Activated CD4-positive, alpha-beta T cell treated with anti-CD3 and anti-CD28 coated beads, Interleukin-2, amount 10 ng/mL, durations not matched to agents 24 days and 14 days (primary cell): ENCODE results near the gene RFWD3. TPM values are rescaled to one million over a fixed set of nuclear protein-coding genes. Genes with fewer than 3 reads are reported as not detected.
"Not testable (repeated sequence)": the region's sequence is repeated elsewhere in the genome, so short reads cannot be mapped to it uniquely, and the experiment has no call there.

Source experiments
- DNase-seq: peaks from one replicate; pipeline ENCODE4 v3.0.0; 2022
- H3K27ac Mint-ChIP-seq: one replicate; pipeline ENCODE4 v1.8.0; 2022; ENCODE audit warnings: mild to moderate bottlenecking, mixed read lengths
- H3K27me3 Mint-ChIP-seq: one replicate; pipeline ENCODE4 v1.8.0; 2022; ENCODE audit warnings: mixed read lengths
- H3K36me3 Mint-ChIP-seq: one replicate; pipeline ENCODE4 v1.8.0; 2022; ENCODE audit warnings: low read depth, mild to moderate bottlenecking, mixed read lengths
- H3K4me1 Mint-ChIP-seq: one replicate; pipeline ENCODE4 v1.8.0; 2021; ENCODE audit warnings: mixed read lengths
- H3K4me3 Mint-ChIP-seq: one replicate; pipeline ENCODE4 v1.8.0; 2022; ENCODE audit warnings: mild to moderate bottlenecking, moderate library complexity, mixed read lengths
- H3K9me3 Mint-ChIP-seq: one replicate; pipeline ENCODE4 v1.8.0; 2021; ENCODE audit warnings: mixed read lengths
- intact Hi-C: fragments of 100-400 bp; cut with micrococcal nuclease; formaldehyde crosslinking; loops from one replicate; pipeline ENCODE4 v1.15.1; 2023
- total RNA-seq: library from RNA; stranded (reverse); gene quantifications from 2 replicates; pipeline ENCODE4 v1.2.3, GENCODE V29; 2022

Gene RFWD3
- total RNA-seq, 1 donor from 2014 or later: 117 TPM

- DNase-seq, H3K27ac Mint-ChIP-seq, intact Hi-C loops, H3K4me3 Mint-ChIP-seq, H3K27me3 Mint-ChIP-seq, H3K9me3 Mint-ChIP-seq: not testable (repeated sequence)
- peaks cover 55% of the 10 kb centered on the region for H3K36me3 Mint-ChIP-seq
- peaks cover 29% of the 10 kb centered on the region for H3K4me1 Mint-ChIP-seq
Measured at GRCh38 chr16:74652883-74653282, 13.8 kb downstream of the RFWD3 start.

DNA sequence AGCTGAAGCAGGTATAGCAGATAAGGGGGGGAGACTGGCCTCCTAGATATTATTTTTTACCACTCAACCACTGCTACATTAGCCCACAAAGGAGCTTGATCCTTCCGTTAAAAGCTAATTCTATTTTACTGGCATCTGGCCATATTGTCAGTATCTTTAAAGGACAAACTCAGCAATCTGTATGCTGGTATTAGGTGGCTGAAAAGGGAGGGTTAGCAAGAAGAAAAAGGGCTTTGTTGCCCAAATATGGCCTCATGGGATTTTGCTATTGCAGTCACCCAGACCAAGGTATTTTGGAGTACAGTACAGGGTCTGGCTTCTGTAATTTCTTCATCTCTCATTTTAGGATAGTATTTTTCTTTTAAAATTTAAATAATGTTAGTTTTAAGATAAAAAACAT, 14.4 kb downstream of the RFWD3 start:
- Mint-ChIP-seq H3K27me3 (no peaks in the 10 kb centered on the region), H3K9me3 (no peaks in the 10 kb centered on the region), H3K4me3 (no peak overlapping the region), H3K36me3 (peaks cover 58% of the 10 kb centered on the region), H3K4me1 (peaks cover 26% of the 10 kb centered on the region), H3K27ac (no peak overlapping the region)
- intact Hi-C loops: no loop called here
- no peak for DNase-seq

GRCh38 chr16:74651841-74652240, 14.8 kb downstream of the RFWD3 start:
- H3K4me3 Mint-ChIP-seq: no peak overlapping the region
- H3K9me3 Mint-ChIP-seq: no peaks in the 10 kb centered on the region
- intact Hi-C loops: no loop called here
- peaks cover 59% of the 10 kb centered on the region for H3K36me3 Mint-ChIP-seq
- peaks cover 23% of the 10 kb centered on the region for H3K4me1 Mint-ChIP-seq
- no peak for DNase-seq
- H3K27me3 Mint-ChIP-seq: no peaks in the 10 kb centered on the region
- H3K27ac Mint-ChIP-seq: peak overlapping the region; percentile 0

- no peaks in the 10 kb centered on the region for H3K9me3 Mint-ChIP-seq
- H3K27ac Mint-ChIP-seq: no peak overlapping the region
- no peak for DNase-seq
- H3K36me3 Mint-ChIP-seq: peaks cover 59% of the 10 kb centered on the region
- no peak overlapping the region for H3K4me3 Mint-ChIP-seq
- H3K27me3 Mint-ChIP-seq: no peaks in the 10 kb centered on the region
- intact Hi-C loops: no loop called here
- peaks cover 22% of the 10 kb centered on the region for H3K4me1 Mint-ChIP-seq
Measured at GRCh38 chr16:74650966-74651567, 15.6 kb downstream of the RFWD3 start.

DNA sequence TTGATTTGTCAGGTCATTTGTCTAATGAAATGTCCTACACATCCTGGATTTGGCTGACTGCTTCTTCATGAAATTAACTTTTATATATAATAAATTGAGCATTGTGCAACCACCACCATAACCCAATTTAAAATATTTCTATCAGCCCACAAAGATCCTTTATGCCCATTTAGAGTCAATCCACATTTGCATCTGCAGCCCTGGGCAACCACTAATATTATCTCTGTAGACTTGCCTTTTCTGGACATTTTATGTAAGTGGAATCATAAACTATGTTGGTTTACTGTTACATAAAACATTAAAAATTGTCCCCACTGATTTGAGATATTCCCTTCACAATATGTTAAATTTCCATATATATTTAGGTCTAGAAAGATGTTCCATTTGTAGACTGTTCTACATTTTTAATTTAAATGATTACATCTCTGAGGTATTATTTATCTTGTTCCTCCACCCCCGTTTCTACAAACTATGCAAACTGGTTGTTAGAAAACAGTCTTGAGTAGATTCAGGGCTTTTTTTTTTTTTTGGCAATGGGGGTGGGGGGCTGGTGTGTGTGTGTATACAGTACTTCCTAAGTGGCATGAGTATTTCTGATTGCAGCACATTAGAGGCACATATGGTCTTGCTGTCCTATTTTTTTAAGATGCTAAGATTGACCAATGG, 16.7 kb downstream of the RFWD3 start:
- no peak overlapping the region for H3K27ac Mint-ChIP-seq
- peaks cover 54% of the 10 kb centered on the region for H3K36me3 Mint-ChIP-seq
- no peak overlapping the region for H3K4me3 Mint-ChIP-seq
- intact Hi-C loops: no loop called here
- H3K9me3 Mint-ChIP-seq: no peaks in the 10 kb centered on the region
- DNase-seq: no peak
- peaks cover 17% of the 10 kb centered on the region for H3K4me1 Mint-ChIP-seq
- no peaks in the 10 kb centered on the region for H3K27me3 Mint-ChIP-seq

GRCh38 chr16:74641969-74642368, 24.7 kb downstream of the RFWD3 start:
- intact Hi-C loops: no loop called here
- no peak overlapping the region for H3K4me3 Mint-ChIP-seq
- H3K36me3 Mint-ChIP-seq: peaks cover 41% of the 10 kb centered on the region
- no peaks in the 10 kb centered on the region for H3K27me3 Mint-ChIP-seq
- no peaks in the 10 kb centered on the region for H3K9me3 Mint-ChIP-seq
- H3K4me1 Mint-ChIP-seq: peaks cover 5% of the 10 kb centered on the region
- no peak overlapping the region for H3K27ac Mint-ChIP-seq
- no peak for DNase-seq

GRCh38 chr16:74637742-74638453, 28.8 kb downstream of the RFWD3 start:
- DNase-seq: no peak
- intact Hi-C loops: no loop called here
- Mint-ChIP-seq H3K4me3 (no peak overlapping the region), H3K27ac (no peak overlapping the region), H3K9me3 (no peaks in the 10 kb centered on the region), H3K4me1 (peaks cover 1% of the 10 kb centered on the region), H3K27me3 (no peaks in the 10 kb centered on the region), H3K36me3 (peaks cover 35% of the 10 kb centered on the region)

- no peak overlapping the region for H3K4me3 Mint-ChIP-seq
- H3K4me1 Mint-ChIP-seq: peaks cover 1% of the 10 kb centered on the region
- no peaks in the 10 kb centered on the region for H3K9me3 Mint-ChIP-seq
- peak overlapping the region; percentile 2 for H3K27ac Mint-ChIP-seq
- H3K36me3 Mint-ChIP-seq: peaks cover 53% of the 10 kb centered on the region
- no peaks in the 10 kb centered on the region for H3K27me3 Mint-ChIP-seq
- DNase-seq: no peak
- intact Hi-C loops: no loop called here
Measured at GRCh38 chr16:74635303-74635702, 31.4 kb downstream of the RFWD3 start.

- Mint-ChIP-seq H3K27me3 (no peaks in the 10 kb centered on the region), H3K36me3 (peaks cover 59% of the 10 kb centered on the region)
- intact Hi-C loops: no loop called here
Measured at GRCh38 chr16:74633686-74634085, 33.0 kb downstream of the RFWD3 start.

GRCh38 chr16:74627506-74628220, 39.0 kb downstream of the RFWD3 start:
- DNase-seq: no peak
- Mint-ChIP-seq H3K9me3 (no peaks in the 10 kb centered on the region), H3K27me3 (no peaks in the 10 kb centered on the region), H3K4me1 (peaks cover 28% of the 10 kb centered on the region), H3K27ac (peak overlapping the region; percentile 91), H3K36me3 (peaks cover 87% of the 10 kb centered on the region), H3K4me3 (peak overlapping the region; percentile 25)
- intact Hi-C loops: loop anchor here (1.0 to 5.0 kb wide), 2 partner anchors 40 to 49 kb away; partner anchors contain the start of gene RFWD3

More at GRCh38 chr16:74633686-74634085, 33.0 kb downstream of the RFWD3 start:
- Mint-ChIP-seq H3K4me3 (no peak overlapping the region), H3K27ac (no peak overlapping the region), H3K9me3 (no peaks in the 10 kb centered on the region), H3K4me1 (peaks cover under 1% of the 10 kb centered on the region)
- DNase-seq: no peak

- Mint-ChIP-seq H3K9me3 (no peaks in the 10 kb centered on the region), H3K27ac (peak overlapping the region; percentile 91), H3K4me3 (peak overlapping the region; percentile 32), H3K27me3 (no peaks in the 10 kb centered on the region), H3K4me1 (peaks cover 28% of the 10 kb centered on the region), H3K36me3 (peaks cover 86% of the 10 kb centered on the region)
- intact Hi-C loops: loop anchor here (1.0 to 5.0 kb wide), 4 partner anchors 20 to 160 kb away; partner anchors contain the start of genes GLG1 and RFWD3
- no peak for DNase-seq
Measured at GRCh38 chr16:74626741-74627416, 39.8 kb downstream of the RFWD3 start.

DNA sequence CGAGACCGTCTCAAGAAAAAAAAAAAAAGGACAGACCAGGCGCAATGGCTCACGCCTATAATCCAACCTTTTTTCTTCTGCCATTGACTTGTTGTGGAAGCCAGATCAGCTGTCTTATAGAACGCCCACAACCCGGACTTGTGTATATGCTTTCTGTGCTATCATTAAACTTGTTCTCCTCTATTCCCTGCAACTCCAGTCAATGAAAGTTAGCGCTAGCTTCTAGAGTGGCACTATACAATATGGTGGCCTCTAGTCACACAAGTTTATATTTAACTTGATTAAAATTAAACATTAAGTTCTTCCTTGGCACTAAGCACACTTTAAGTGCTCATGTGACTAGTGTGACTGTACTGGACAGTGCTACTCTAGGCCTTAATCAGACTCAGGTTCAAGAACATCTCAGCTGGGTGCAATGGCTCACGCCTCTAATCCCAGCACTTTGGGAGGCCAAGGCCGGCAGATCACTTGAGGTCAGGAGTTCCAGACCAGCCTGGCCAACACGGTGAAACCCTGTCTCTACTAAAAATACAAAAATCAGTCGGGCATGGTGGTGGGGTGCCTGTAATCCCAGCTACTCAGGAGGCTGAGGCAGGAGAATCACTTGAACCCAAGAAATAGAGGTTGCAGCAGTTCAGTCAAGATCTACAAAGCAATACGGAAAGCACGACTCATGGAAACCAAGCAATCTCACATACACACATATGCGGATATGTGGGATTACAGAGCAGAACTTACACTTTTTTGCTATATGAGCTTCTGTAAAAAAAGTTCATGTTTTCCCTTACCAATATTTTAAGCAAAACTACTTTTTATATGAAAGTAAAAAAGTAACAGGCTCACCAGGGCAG, 41.0 kb downstream of the RFWD3 start:
- no peaks in the 10 kb centered on the region for H3K27me3 Mint-ChIP-seq
- intact Hi-C loops: loop anchor here (1.0 to 5.0 kb wide), 3 partner anchors 18 to 158 kb away; partner anchors contain the start of genes GLG1 and RFWD3
- peaks cover 85% of the 10 kb centered on the region for H3K36me3 Mint-ChIP-seq
- H3K27ac Mint-ChIP-seq: peak overlapping the region; percentile 91
- H3K4me1 Mint-ChIP-seq: peaks cover 30% of the 10 kb centered on the region
- no peaks in the 10 kb centered on the region for H3K9me3 Mint-ChIP-seq
- DNase-seq: no peak
- H3K4me3 Mint-ChIP-seq: peak overlapping the region; percentile 32
